Left ventricle myocardium inferior (tissue), 1 donor: ENCODE data around the gene IRAK1. TPM values are rescaled to one million over a fixed set of nuclear protein-coding genes. Genes with fewer than 3 reads are reported as not detected.

Experiments
- DNase-seq: peaks from one replicate; pipeline ENCODE4 v3.0.0-alpha.2; 2020
- H3K27ac ChIP-seq: fragments of 200-600 bp; replicated peaks from 2 replicates; pipeline ENCODE4 v1.8.0; 2021
- H3K27me3 ChIP-seq: fragments of 200-600 bp; 2 replicates; pipeline ENCODE4 v1.8.0; 2021; ENCODE audit warnings: low read depth
- H3K36me3 ChIP-seq: fragments of 200-600 bp; 2 replicates; pipeline ENCODE4 v1.8.0; 2021
- H3K4me1 ChIP-seq: fragments of 200-600 bp; 2 replicates; pipeline ENCODE4 v1.8.0; 2021
- H3K4me3 ChIP-seq: fragments of 200-600 bp; 2 replicates; pipeline ENCODE4 v1.8.0; 2021; ENCODE audit warnings: mild to moderate bottlenecking, moderate library complexity
- H3K9me3 ChIP-seq: fragments of 200-600 bp; replicated peaks from 2 replicates; pipeline ENCODE4 v1.8.0; 2021
- CTCF ChIP-seq: fragments of 200-600 bp; IDR thresholded peaks from 2 replicates; pipeline ENCODE4 v1.8.0; 2021; ENCODE audit warnings: antibody characterized with exemption, mild to moderate bottlenecking, borderline replicate concordance
- intact Hi-C: fragments of 100-400 bp; cut with micrococcal nuclease; formaldehyde crosslinking; loops from one replicate; pipeline ENCODE4 v1.11.0; 2022
- total RNA-seq: library from RNA; stranded (reverse); fragmentation: NEBNext Ultra II Directional; extraction: Animal tissue kit (Norgen Biotek cat#: 25700); gene quantifications from one replicate; pipeline ENCODE4 v1.2.1, GENCODE V29; 2021
- donor health status: DM: no; HTN: yes; CAD: no; lungs with severe emphysema.

The IRAK1 gene
- total RNA-seq, 1 donor from 2014 or later, result 40.6 TPM

DNA sequence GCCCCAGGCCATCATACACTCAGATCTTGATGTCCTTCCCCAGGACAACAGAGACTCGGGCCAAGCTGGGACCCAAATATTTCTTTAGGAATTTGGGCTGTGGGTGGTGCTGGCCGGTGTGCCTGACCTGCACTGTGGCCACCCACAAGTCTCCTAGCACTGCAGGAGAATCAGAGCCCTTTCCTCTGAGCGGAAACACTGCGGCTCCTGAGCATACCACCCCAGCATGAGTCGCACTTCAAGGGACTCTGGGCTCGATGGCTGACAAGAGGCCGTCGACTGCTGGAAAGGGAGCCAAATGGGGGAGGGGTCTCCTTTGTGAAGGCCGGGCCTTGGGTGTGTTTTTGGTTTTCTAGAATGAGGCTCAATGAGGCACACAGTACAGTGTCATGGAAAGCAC, 13.0 kb upstream of the IRAK1 start:
- Histone ChIP-seq H3K36me3 (peaks cover 15% of the 10 kb centered on the region), H3K9me3 (no peaks in the 10 kb centered on the region), H3K4me3 (no peak overlapping the region), H3K27me3 (no peaks in the 10 kb centered on the region), H3K27ac (no peak overlapping the region), H3K4me1 (peaks cover 46% of the 10 kb centered on the region)
- no peak for TF ChIP-seq CTCF
- no peak for DNase-seq
- intact Hi-C loops, result no loop called here

DNA sequence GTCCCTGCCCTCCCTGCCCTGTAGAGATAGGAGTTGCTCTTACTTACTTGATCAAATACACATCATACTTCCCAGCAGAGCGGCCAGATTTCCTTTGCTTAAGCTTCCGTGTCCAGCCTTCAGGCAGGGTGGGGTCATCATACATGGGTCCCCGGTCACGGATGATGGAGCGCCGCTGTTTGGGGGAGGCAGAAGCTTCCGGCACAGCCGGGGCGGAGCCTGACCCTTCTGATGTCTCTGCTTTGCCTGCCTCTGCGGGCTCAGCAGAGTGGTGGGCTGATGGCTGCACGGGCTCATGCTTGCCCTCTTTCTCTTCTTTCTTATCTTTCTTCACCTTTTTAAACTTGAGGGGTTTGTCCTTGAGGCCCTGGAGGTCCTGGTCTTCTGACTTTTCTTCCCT, 12.5 kb upstream of the IRAK1 start:
- peaks cover 15% of the 10 kb centered on the region for H3K36me3 ChIP-seq
- no peak for DNase-seq
- H3K27ac ChIP-seq, result no peak overlapping the region
- no peak for TF ChIP-seq CTCF
- H3K4me3 ChIP-seq, result no peak overlapping the region
- H3K4me1 ChIP-seq, result peaks cover 46% of the 10 kb centered on the region
- no peaks in the 10 kb centered on the region for H3K9me3 ChIP-seq
- intact Hi-C loops, result no loop called here
- H3K27me3 ChIP-seq, result no peaks in the 10 kb centered on the region

DNA sequence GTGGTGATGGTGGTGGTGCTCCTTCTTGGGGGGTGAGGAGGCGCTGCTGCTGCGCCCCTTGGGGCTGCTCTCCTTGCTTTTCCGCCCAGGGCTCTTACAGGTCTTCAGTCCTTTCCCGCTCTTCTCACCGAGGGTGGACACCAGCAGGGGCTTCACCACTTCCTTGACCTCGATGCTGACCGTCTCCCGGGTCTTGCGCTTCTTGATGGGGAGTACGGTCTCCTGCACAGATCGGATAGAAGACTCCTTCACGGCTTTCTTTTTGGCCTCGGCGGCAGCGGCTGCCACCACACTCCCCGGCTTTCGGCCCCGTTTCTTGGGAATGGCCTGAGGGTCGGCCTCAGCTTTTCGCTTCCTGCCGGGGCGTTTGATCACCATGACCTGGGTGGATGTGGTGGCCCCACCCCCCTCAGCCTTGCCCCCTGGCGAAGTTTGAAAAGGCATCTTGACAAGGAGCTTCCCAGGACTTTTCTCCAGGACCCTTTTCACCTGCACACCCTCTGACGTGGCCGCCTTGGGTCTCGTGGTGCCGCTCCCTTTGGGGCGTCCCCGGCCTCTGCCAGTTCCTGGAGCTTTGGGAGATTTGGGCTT, 11.1 kb upstream of the IRAK1 start:
- DNase-seq, result no peak
- no peaks in the 10 kb centered on the region for H3K27me3 ChIP-seq
- no peak overlapping the region for H3K4me3 ChIP-seq
- H3K27ac ChIP-seq, result no peak overlapping the region
- no peak for TF ChIP-seq CTCF
- H3K9me3 ChIP-seq, result no peaks in the 10 kb centered on the region
- intact Hi-C loops, result no loop called here
- H3K4me1 ChIP-seq, result peaks cover 40% of the 10 kb centered on the region
- H3K36me3 ChIP-seq, result peaks cover 15% of the 10 kb centered on the region

DNA sequence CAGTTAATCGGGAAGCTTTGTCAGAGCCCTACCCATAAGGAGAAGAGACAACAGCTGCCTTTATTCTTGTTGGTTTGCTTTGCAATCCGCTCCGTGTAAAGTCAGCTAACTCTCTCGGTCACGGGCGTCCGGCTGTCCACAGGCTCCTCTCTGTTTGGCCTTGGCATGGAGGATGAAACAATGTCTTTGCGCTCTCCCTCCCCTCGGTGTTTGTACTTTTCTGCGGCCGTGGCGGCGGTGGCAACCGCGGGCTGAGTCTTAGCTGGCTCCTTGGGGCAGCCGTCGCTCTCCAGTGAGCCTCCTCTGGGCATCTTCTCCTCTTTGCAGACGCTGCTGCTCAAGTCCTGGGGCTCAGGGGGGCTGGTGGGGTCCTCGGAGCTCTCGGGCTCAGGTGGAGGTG, 10.6 kb upstream of the IRAK1 start:
- Histone ChIP-seq H3K4me3 (no peak overlapping the region), H3K9me3 (no peaks in the 10 kb centered on the region), H3K4me1 (peaks cover 37% of the 10 kb centered on the region), H3K36me3 (peaks cover 15% of the 10 kb centered on the region), H3K27ac (no peak overlapping the region), H3K27me3 (no peaks in the 10 kb centered on the region)
- intact Hi-C loops, result no loop called here
- no peak for TF ChIP-seq CTCF
- no peak for DNase-seq

DNA sequence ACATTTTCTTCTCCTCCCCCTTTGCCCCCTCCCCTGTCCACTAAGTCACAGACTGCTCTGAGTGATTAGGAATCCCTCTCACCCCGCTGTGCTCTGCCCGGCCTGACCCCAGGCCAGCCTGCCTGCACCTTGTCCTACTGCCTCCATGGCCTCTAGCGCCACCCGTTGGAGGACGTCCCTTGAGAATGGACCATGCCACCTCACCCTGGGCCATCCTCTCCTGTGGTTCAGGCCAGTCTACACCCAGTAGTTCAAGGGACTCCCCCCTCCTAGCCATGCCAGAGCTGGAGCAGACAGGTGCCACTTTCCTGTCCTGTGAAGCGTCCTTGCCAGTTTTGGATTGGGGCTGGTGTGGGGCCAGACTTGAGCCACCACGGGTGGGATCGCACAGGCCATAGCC, 9.7 kb upstream of the IRAK1 start:
- Histone ChIP-seq H3K36me3 (peaks cover 15% of the 10 kb centered on the region), H3K9me3 (no peaks in the 10 kb centered on the region), H3K27me3 (no peaks in the 10 kb centered on the region), H3K27ac (no peak overlapping the region), H3K4me3 (no peak overlapping the region), H3K4me1 (peaks cover 39% of the 10 kb centered on the region)
- TF ChIP-seq CTCF, result no peak
- intact Hi-C loops, result no loop called here
- DNase-seq, result no peak
